ENCODE results near the gene PCBP3. TPM values are rescaled to one million over a fixed set of nuclear protein-coding genes. Genes with fewer than 3 reads are reported as not detected.

The PCBP3 gene
- total and polyA plus RNA-seq, 12 donors, result 1.7 to 15.8 (median 4.7) TPM

DNA sequence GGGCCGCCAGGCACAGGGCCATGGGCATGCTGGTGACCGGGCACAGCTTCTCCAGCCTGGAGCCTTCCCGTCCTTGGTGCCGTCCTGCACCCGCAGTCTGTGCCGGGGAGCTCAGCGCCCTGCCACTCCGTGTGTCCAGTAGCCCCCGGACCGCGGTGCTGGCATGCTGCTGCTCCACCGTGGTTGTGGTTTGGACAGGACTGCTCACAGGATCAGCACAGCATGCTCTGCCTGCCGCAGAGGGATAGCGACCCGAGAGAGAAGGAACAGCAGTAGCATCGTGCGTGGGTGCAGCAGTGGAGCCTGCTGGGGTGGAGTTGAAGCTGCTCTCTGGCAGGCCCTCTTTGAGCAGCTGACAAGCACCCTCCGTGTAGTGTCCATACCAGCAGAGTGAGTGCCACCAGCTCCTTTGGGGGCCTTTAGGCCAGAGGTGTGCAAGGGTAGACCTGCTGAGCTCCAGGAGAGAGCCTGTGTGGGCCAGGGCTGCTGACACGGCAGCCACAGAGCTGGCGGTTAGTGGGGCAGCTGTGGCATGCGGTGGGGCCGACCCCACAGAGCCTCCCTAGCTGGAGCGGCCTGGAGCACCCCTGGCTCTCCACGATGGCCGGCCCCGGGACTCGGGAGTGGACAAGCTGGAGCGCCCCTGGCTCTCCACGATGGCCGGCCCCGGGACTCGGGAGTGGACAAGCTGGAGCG, 6.4 kb upstream of the PCBP3 start:
- Histone ChIP-seq H3K27me3 (no peaks in the 10 kb centered on the region), H3K4me3 (no peak overlapping the region), H3K4me1 (replicated peaks in 1 of 2) (no peaks in the 10 kb centered on the region), H3K27ac (no peak overlapping the region), H3K36me3 (replicated peaks in 1 of 2) (no peaks in the 10 kb centered on the region), H3K9me3 (replicated peaks in 1 of 3) (no peaks in the 10 kb centered on the region)
- 66 to 82% (median 75%) methylated on average over 17 to 29 of the region's 33 CpGs; no CpG with 5 or more reads in 1 of the 4 donors for WGBS, 4 donors
- intact Hi-C loops (cut with DNase I), result no loop called here
- TF ChIP-seq CTCF (IDR thresholded peaks at IDR 0.05) (no peak), POLR2A (IDR thresholded peaks at IDR 0.05) (no peak)
- no peak for DNase-seq

GRCh38 chr21:45637883-45638282, 5.6 kb upstream of the PCBP3 start:
- WGBS, 4 donors, result 66 to 80% (median 75%) methylated on average over 2 to 13 of the region's 13 CpGs
- intact Hi-C loops (cut with DNase I), result no loop called here
- no peak for DNase-seq
- Histone ChIP-seq H3K4me1 (replicated peaks in 1 of 2) (no peaks in the 10 kb centered on the region), H3K4me3 (no peak overlapping the region), H3K27me3 (no peaks in the 10 kb centered on the region), H3K27ac (no peak overlapping the region), H3K9me3 (replicated peaks in 1 of 3) (no peaks in the 10 kb centered on the region), H3K36me3 (replicated peaks in 1 of 2) (no peaks in the 10 kb centered on the region)
- no peak for TF ChIP-seq CTCF (IDR thresholded peaks at IDR 0.05)
- no peak for TF ChIP-seq POLR2A (IDR thresholded peaks at IDR 0.05)

- Histone ChIP-seq H3K27me3 (no peaks in the 10 kb centered on the region), H3K9me3 (replicated peaks in 1 of 3) (no peaks in the 10 kb centered on the region), H3K4me1 (replicated peaks in 1 of 2) (no peaks in the 10 kb centered on the region), H3K36me3 (replicated peaks in 1 of 2) (no peaks in the 10 kb centered on the region), H3K27ac (no peak overlapping the region), H3K4me3 (no peak overlapping the region)
- DNase-seq, result no peak
- TF ChIP-seq CTCF (IDR thresholded peaks at IDR 0.05) (no peak), POLR2A (IDR thresholded peaks at IDR 0.05) (no peak)
- 40 to 46% (median 41%) methylated on average over 8 of the region's 8 CpGs for WGBS, 4 donors
- intact Hi-C loops (cut with DNase I), result no loop called here
These were observed 4.8 kb upstream of the PCBP3 start for GRCh38 chr21:45638707-45639106.

DNA sequence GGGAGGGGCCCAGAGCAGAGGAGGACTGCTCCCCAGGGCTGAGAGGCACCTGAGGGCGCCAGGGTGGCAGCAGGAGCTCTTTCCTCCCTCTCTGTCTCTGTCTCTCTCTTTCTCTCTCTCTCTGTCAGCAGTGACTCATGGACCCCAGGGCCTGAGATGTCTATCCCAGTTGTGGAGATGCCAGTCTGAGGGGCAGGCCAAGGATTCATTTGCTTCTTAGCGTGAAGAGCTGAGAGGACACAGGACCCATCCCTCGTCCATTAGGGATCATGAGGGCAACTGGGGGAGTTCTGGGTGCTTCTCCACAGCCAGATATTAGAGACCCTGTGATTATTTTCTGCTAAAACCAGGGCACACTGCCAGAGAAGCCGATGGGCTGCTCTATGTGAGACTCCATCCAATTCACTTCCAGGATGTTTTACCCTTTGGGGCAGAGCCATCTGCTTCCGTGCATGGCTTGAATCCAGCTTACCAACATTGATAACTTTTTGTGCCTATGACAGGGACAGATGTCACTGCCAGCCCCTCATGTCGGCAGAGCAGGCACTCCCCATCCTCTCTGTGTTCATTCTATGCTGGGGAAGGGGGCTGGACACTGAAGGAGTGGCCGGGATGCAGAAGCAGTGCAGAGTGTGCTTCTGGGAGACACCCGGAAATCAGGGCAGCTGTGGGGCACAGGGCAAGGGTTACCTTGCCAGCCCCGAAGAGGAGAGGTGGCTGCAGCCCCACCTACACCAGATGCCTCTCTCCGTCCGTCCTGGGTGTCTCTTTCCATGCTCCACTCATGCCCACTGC, 4.1 kb upstream of the PCBP3 start:
- no peaks in the 10 kb centered on the region for H3K9me3 ChIP-seq (replicated peaks in 1 of 3)
- no peaks in the 10 kb centered on the region for H3K36me3 ChIP-seq (replicated peaks in 1 of 2)
- no peak for DNase-seq
- no peak for TF ChIP-seq CTCF (IDR thresholded peaks at IDR 0.05)
- no peak for TF ChIP-seq POLR2A (IDR thresholded peaks at IDR 0.05)
- no peak overlapping the region for H3K27ac ChIP-seq
- H3K4me3 ChIP-seq, result no peak overlapping the region
- no peaks in the 10 kb centered on the region for H3K27me3 ChIP-seq
- intact Hi-C loops (cut with DNase I), result no loop called here
- 61 to 74% (median 62%) methylated on average over 8 to 11 of the region's 11 CpGs for WGBS, 4 donors
- H3K4me1 ChIP-seq (replicated peaks in 1 of 2), result peaks cover 4 to 5% of the 10 kb centered on the region in 2 donors
